K562 (cell line): ENCODE results near the gene ZNF474. TPM values are rescaled to one million over a fixed set of nuclear protein-coding genes. Genes with fewer than 3 reads are reported as not detected.

Experiments
- E2F3 ChIP-seq: fragments of 250-450 bp; sonication (Bioruptor Pico); IDR thresholded peaks from 2 replicates; pipeline ENCODE4 v1.4.0; 2020; ENCODE audit warnings: mild to moderate bottlenecking
- NR2C1 ChIP-seq, 2 experiments: fragments of 450-650 bp; IDR thresholded peaks; 2 replicates each; pipeline ENCODE4 v1.6.1; 2017; ENCODE audit warnings: mild to moderate bottlenecking in 2 of 2, antibody characterized with exemption in 1 of 2, inconsistent platforms in 1 of 2, missing compliant biosample characterization in 1 of 2, missing genetic modification characterization in 1 of 2
- RBM39 ChIP-seq: fragments of 200-400 bp; formaldehyde crosslinking; optimal IDR thresholded peaks from 2 replicates; pipeline ENCODE3; 2018; ENCODE audit warnings: low read depth, low read length
- SLC30A9 ChIP-seq: fragments of 250-450 bp; sonication (Bioruptor Pico); IDR thresholded peaks from 2 replicates; pipeline ENCODE4 v1.8.0; 2022; ENCODE audit warnings: mild to moderate bottlenecking, moderate library complexity
- SMAD1 ChIP-seq: fragments of 150-350 bp; IDR thresholded peaks from 2 replicates; pipeline ENCODE4 v1.6.1; 2014; ENCODE audit warnings: low read length, low read depth; ENCODE audit not compliant: partially characterized antibody
- ZC3H4 ChIP-seq: sonication (generic); formaldehyde crosslinking; IDR thresholded peaks from 2 replicates; pipeline ENCODE4 v1.9.0; 2021; ENCODE audit warnings: missing genetic modification reagents, borderline replicate concordance
- ZEB2 ChIP-seq: fragments of 450-650 bp; IDR thresholded peaks from 2 replicates; pipeline ENCODE4 v1.6.1; 2016
- ZNF140 ChIP-seq: fragments of 250-450 bp; sonication (Bioruptor Pico); IDR thresholded peaks from 2 replicates; pipeline ENCODE4 v1.8.0; 2021; ENCODE audit warnings: moderate library complexity, mild to moderate bottlenecking, inconsistent platforms
- polyA plus RNA-seq, 8 experiments: library from polyadenylated mRNA; depleted of rRNA in 4 of 8; stranded (reverse) in 5 of 8; unstranded in 3 of 8; fragments of >200 nt; fragmentation: Nextera tagmentation in 2 of 8; fragmentation: Illumina TruSeq in 1 of 8; extraction: Ambion mirVana in 2 of 8; extraction: Trizol in 1 of 8; gene quantifications; 2 replicates each; pipeline versions ENCODE4 v1.2.1 to v1.2.3, GENCODE V29; 2011 to 2014; ENCODE audit warnings: inconsistent platforms in 1 of 8, missing spikeins in 1 of 8
- total RNA-seq, 7 experiments: library from RNA; depleted of rRNA in 6 of 7; stranded (reverse); fragments of >200 nt in 6 of 7; fragmentation: Illumina TruSeq in 2 of 7; extraction: Trizol in 2 of 7; gene quantifications; 2 replicates each; pipeline versions ENCODE4 v1.2.1 to v1.2.3, GENCODE V29; 2011 to 2021; ENCODE audit warnings: low replicate concordance in 1 of 7
- TF ChIP-seq, protein P1 (sequence below): sonication (generic); formaldehyde crosslinking; IDR thresholded peaks from 2 replicates; pipeline ENCODE4 v1.8.1; 2022; ENCODE audit warnings: missing genetic modification reagents
- TF ChIP-seq, protein P2 (sequence below), 2 experiments: IDR thresholded peaks; 2 replicates each; pipeline ENCODE4 v1.6.1; 2012; ENCODE audit warnings: improper control_type of control experiment in 2 of 2, low read depth in 2 of 2, low read length in 2 of 2, borderline replicate concordance in 1 of 2
- TF ChIP-seq, protein P3 (sequence below): fragments of 450-650 bp; formaldehyde crosslinking; IDR thresholded peaks from 2 replicates; pipeline ENCODE4 v1.4.0; 2020; ENCODE audit warnings: mild to moderate bottlenecking
- TF ChIP-seq, protein P4 (sequence below): fragments of 250-450 bp; sonication (Bioruptor Pico); IDR thresholded peaks from 2 replicates; pipeline ENCODE4 v1.8.0; 2022; ENCODE audit warnings: moderate library complexity, mild to moderate bottlenecking, inconsistent platforms
- TF ChIP-seq, protein P5 (sequence below), 2 experiments: fragments of 450-650 bp; IDR thresholded peaks; 2 replicates each; pipeline ENCODE4 v1.6.1; 2016; ENCODE audit warnings: mild to moderate bottlenecking in 2 of 2, borderline replicate concordance in 1 of 2, low read depth in 1 of 2, moderate library complexity in 1 of 2

ZNF474 gene
- total and polyA plus RNA-seq, 9 of the 15 experiments (the other 6 are each of a cell fraction or from before 2014, with no cell fraction given), result 0.16 to 0.62 (median 0.39) TPM

DNA sequence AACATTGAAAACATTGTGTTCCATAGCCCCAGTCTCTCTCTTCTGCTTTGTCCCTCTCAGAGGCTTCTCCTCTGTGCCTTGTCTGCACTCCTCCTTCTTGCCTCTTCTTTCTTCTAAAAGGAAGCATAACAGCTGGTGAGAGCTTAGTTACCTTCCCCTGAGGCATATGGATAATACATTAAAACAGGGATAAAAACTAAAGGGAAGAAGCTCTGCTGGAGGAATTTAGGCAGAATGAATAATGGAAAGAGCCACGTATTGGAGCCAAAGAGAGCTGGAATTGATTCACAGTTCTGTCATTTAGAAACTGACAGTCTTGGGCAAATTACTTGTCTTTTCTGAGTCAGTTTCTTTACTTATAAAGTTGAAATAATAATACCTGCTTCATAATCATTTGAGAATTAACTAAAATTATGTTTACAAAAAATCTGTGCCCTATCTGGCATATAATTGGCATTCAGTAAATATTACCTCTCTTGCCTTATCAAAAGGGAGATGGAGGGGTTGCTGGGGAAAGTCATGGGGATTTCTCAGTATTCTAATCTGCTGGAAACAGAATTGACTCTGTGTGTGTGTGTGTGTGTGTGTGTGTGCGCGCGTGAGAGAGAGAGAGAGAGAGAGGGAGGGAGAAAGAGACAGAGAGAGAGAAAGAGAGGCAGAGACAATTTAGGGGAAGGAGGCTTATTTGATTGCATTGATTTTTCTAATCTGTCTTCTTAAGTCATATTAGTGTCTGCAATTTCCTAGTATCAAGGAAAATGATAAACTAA is 20.2 kb downstream of the ZNF474 start (continued):
- TF ChIP-seq, protein P1, sequence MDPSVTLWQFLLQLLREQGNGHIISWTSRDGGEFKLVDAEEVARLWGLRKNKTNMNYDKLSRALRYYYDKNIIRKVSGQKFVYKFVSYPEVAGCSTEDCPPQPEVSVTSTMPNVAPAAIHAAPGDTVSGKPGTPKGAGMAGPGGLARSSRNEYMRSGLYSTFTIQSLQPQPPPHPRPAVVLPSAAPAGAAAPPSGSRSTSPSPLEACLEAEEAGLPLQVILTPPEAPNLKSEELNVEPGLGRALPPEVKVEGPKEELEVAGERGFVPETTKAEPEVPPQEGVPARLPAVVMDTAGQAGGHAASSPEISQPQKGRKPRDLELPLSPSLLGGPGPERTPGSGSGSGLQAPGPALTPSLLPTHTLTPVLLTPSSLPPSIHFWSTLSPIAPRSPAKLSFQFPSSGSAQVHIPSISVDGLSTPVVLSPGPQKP (CRISPR knock-in tag), result no peak
- TF ChIP-seq ZEB2, result peak; percentile 33; the same call in 1 of the 2 replicates
- TF ChIP-seq, protein P2, sequence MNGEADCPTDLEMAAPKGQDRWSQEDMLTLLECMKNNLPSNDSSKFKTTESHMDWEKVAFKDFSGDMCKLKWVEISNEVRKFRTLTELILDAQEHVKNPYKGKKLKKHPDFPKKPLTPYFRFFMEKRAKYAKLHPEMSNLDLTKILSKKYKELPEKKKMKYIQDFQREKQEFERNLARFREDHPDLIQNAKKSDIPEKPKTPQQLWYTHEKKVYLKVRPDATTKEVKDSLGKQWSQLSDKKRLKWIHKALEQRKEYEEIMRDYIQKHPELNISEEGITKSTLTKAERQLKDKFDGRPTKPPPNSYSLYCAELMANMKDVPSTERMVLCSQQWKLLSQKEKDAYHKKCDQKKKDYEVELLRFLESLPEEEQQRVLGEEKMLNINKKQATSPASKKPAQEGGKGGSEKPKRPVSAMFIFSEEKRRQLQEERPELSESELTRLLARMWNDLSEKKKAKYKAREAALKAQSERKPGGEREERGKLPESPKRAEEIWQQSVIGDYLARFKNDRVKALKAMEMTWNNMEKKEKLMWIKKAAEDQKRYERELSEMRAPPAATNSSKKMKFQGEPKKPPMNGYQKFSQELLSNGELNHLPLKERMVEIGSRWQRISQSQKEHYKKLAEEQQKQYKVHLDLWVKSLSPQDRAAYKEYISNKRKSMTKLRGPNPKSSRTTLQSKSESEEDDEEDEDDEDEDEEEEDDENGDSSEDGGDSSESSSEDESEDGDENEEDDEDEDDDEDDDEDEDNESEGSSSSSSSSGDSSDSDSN (IDR thresholded peaks at IDR 0.05; ENCODE audit: borderline replicate concordance in 1 of 2, low read depth in 2 of 2, low read length in 2 of 2), result no peak
- no peak for TF ChIP-seq ZC3H4 (CRISPR knock-in tag)
- no peak for TF ChIP-seq E2F3 (CRISPR knock-in tag)
- 0 out of 2 replicates have a peak, but pooled peaks have one; percentile 27 for TF ChIP-seq NR2C1 (IDR thresholded peaks at IDR 0.05)
- TF ChIP-seq NR2C1 (tag; IDR thresholded peaks at IDR 0.05), result no peak
- TF ChIP-seq, protein P3, sequence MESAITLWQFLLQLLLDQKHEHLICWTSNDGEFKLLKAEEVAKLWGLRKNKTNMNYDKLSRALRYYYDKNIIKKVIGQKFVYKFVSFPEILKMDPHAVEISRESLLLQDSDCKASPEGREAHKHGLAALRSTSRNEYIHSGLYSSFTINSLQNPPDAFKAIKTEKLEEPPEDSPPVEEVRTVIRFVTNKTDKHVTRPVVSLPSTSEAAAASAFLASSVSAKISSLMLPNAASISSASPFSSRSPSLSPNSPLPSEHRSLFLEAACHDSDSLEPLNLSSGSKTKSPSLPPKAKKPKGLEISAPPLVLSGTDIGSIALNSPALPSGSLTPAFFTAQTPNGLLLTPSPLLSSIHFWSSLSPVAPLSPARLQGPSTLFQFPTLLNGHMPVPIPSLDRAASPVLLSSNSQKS (CRISPR knock-in tag), result no peak
- TF ChIP-seq, protein P4, sequence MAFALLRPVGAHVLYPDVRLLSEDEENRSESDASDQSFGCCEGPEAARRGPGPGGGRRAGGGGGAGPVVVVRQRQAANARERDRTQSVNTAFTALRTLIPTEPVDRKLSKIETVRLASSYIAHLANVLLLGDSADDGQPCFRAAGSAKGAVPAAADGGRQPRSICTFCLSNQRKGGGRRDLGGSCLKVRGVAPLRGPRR (CRISPR knock-in tag), result no peak
- no peak for TF ChIP-seq RBM39
- no peak for TF ChIP-seq ZNF140
- TF ChIP-seq, protein P5, sequence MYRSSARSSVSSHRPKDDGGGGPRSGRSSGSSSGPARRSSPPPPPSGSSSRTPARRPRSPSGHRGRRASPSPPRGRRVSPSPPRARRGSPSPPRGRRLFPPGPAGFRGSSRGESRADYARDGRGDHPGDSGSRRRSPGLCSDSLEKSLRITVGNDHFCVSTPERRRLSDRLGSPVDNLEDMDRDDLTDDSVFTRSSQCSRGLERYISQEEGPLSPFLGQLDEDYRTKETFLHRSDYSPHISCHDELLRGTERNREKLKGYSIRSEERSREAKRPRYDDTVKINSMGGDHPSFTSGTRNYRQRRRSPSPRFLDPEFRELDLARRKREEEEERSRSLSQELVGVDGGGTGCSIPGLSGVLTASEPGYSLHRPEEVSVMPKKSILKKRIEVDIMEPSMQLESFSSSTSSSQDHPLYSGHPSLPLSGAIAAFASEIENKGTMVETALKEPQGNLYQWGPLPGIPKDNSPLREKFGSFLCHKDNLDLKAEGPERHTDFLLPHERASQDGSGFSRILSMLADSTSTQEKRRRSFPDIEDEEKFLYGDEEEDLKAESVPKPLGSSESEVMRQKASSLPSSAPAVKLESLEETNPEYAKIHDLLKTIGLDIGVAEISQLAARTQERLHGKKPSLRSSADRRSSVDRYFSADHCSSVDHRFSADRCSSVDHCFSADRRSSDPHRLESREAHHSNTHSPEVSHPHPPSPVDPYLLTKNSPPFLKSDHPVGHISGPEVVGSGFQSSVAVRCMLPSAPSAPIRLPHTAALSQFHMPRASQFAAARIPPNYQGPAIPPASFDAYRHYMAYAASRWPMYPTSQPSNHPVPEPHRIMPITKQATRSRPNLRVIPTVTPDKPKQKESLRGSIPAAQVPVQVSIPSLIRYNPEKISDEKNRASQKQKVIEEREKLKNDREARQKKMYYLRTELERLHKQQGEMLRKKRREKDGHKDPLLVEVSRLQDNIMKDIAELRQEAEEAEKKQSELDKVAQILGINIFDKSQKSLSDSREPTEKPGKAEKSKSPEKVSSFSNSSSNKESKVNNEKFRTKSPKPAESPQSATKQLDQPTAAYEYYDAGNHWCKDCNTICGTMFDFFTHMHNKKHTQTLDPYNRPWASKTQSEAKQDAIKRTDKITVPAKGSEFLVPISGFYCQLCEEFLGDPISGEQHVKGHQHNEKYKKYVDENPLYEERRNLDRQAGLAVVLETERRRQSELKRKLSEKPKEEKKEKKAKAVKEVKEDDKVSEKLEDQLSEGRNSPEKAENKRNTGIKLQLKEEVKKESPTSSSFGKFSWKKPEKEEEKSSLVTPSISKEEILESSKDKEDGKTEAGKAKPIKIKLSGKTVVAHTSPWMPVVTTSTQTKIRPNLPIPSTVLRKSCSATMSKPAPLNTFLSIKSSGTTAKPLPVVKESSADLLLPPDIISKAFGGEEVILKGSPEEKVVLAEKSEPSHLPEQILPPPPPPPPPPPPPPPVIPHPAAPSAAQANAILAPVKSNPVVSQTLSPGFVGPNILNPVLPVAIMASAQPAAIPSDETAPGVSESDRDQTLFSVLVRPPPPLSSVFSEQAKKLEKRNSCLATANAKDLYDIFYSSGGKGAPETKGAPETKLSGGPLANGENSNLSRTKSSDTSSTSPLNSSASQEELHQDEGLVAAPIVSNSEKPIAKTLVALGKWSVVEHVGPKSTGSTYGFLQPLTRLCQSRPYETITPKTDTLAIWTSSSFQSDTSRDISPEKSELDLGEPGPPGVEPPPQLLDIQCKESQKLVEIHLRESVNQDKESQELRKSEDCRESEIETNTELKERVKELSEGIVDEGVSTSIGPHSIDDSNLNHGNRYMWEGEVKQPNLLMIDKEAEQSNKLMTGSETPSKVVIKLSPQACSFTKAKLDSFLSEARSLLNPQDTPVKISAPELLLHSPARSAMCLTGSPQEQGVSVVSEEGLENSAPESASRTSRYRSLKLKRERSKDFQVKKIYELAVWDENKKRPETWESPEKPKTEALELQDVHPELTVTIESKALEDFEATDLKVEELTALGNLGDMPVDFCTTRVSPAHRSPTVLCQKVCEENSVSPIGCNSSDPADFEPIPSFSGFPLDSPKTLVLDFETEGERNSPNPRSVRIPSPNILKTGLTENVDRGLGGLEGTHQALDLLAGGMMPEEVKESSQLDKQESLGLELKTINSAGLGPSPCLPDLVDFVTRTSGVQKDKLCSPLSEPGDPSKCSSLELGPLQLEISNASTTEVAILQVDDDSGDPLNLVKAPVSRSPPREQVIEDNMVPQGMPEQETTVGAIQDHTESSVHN (IDR thresholded peaks at IDR 0.05; ENCODE audit: borderline replicate concordance in 1 of 2, low read depth in 1 of 2), result no peak
- TF ChIP-seq SLC30A9, result no peak
- no peak for TF ChIP-seq SMAD1
